NCI-H128 (cell line): ENCODE results near the gene ATXN2.

Experiments
- DNase-seq: peaks from one replicate; lab custom pipeline; 2025; ENCODE audit not compliant: unreplicated experiment; lab: John Stamatoyannopoulos, UW

Gene ATXN2

DNA sequence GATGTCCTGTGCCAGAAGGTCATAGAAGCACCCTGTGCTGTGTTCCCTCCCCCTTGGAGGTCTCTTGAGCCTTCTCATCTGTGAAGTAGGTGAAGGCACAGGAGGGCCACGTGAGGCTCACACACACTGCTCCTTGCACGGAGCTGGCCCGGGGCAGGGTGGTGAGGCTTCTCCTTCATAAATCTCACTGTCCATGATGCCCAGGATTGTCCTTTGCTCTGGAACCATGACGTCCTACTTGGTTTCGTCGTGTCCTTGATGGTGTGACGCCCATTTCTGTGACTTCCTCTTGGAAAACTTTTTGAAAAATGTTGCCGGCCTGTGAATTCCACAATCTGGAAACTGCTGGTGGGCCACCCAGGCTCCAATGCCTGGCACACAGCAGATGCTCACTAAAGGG, 159.0 kb downstream of the ATXN2 start:
- no peak for DNase-seq

DNA sequence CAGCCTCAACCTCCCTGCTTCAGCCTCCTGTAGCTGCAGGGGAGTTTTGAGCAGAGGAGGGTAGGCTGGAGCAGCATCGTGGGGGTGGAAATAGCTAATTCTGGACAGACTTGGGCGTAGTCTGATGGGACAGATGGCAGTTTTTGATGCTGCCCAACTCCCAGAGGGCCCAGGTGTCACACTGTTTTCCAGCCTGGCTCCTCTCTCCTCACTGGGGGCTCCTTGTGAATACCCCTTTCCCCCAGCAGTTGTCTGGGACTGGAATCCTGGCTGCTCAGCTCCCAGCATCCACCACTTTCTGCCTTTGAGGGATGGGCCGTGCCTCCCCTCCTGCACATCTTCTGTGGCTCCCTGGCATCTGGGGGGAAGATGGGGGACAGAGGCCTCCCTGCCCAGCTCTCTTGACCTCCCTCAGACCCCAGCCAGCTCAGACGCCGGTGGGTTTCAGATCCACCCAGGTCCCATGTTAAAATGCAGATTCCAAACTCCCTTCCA, 159.4 kb downstream of the ATXN2 start:
- DNase-seq, result no peak

DNA sequence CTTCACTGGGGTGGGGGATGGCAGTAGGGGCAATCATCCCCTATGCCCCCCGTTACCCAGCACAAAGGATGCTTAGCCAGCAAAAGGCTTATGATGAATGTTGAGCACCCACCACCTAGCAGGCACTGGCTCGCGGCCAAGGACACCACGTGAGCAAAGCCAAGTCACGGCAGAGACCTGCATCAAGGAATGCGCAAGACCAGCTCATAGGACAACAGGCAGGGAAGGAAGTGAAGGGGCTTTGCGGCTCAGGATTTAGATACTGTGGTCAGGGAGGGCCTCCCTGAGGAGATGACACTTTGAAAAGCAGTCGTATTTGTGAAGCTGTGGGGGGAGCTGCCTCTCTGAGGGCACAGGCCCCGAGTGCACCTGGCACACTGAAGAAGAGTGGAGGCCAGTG, 160.6 kb downstream of the ATXN2 start:
- no peak for DNase-seq

DNA sequence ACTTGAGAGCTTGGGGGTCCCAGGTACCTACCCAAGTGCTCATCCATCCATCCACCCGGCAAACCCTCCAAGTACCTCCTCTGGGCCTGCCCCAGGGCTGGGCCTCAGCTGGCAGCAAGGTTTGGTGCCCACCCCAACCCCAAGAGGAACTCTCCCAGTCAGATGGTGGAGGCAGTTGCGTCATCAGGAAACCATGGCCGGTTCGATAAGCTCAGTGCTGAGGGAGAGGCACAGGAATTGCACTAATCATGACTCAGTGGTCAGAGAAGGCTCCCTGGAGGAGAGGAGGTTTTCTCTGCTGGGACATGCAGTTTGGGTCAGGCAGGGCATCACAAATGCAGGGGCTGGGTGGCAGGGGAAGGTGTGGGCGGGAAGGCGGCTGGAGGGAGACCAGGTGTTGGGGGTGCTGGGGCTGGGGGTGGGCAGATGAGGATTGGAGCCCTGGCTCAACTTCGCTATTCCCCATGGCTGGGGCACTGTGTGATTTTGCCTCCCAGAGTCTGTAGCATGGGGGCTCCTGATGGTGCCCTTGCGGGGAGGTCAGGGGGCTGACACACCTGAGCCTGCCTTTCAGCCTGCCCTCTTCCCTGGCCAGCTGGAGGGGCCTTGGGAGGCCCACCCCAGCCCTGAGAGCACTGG, 161.2 kb downstream of the ATXN2 start:
- DNase-seq, result no peak

DNA sequence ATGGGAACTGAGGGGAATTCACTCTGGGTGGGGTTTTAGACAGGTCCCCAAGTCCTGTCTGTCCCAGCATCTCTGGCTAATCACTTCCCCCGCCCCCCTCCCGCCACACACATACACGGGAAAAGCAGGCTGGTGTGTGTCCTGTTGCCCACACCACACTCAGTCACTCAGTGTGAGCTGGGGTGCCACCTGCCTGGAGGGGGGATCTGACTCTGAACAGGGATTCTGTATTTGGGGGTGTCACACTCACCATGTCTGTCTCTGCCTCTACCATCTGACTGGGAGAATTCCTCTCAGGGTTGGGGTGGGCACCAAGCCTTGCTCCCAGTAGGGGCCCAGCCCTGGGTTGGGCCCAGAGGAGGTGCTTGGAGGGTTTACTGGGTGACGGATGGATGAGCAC, 162.3 kb downstream of the ATXN2 start:
- no peak for DNase-seq

DNA sequence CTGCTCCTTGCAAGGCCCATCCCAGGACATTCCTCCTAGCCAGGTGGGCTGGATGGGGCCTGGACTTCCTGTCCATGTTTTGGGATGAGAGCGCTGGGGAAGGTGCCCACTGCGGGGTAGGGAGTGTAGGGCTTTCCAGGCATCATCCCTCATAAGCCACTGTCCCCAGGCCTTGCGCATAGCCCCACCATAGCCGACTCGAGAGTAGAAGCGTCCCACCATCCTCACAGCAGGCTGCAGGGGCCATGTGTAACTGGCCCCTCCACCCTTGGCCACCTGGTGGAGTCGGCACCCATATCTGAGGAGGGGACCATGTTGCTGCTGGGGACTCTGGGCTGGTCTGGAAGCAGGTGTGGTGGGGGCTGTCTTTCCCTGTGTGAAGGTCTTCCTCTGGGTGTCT, 162.8 kb downstream of the ATXN2 start:
- no peak for DNase-seq

DNA sequence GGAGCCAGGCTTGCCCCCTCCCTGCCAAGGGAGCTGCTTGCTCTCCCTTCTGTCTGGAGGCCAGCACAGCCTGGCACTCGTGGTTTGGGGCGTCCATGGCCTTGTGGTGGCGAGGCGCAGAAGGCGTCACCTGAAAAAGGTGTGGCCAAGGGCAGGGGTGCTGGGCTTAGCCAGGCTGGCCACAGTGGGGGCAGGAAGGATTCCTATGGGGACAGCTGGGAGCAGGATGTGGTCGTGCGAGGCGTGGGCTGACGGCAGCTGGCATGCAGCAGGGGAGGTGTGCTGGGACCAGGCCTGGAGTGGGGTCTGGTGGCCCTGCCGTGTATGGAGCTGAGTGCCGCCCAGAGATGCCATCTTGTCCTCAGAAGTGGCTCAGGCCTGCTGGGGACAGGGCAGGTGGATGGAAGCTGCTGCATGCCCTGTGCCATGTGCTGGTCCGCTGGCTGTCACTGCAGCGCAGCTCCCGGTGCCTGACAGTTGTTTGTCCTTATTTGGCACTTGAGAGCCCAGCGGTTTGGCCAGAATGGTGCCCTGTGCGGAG, 163.4 kb downstream of the ATXN2 start:
- DNase-seq, result no peak

DNA sequence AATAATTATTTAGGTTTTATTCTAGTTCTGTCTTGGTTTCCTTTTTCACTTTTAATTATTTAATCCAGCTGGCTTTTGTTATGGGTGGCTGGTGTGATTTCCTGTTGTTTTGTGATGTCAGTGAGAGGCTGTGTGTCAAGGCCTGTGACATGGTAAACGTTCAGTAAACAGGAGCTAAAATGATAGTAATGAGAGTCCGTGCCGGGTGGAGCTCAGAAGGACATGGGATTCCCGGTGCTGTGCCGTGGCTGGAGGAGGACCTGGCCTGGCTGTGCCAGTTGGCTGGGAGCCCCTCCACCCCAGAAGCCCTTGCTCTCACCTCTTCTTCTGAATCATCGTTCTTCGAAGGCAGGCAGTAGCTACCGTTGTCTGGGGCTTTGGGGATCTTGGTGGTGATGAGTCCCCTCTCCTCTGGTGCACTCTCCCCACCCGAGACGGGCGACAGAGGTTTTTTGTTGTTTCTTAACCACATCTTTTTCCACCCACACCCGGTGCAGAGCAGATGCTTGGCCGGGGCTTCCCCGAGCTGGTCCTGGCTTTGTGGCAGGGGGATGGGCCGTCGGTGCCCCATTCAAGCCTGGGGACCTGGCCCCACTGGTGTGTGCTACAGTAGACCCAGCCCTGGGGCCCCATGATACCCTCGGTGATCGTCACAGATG, 164.3 kb downstream of the ATXN2 start:
- no peak for DNase-seq

DNA sequence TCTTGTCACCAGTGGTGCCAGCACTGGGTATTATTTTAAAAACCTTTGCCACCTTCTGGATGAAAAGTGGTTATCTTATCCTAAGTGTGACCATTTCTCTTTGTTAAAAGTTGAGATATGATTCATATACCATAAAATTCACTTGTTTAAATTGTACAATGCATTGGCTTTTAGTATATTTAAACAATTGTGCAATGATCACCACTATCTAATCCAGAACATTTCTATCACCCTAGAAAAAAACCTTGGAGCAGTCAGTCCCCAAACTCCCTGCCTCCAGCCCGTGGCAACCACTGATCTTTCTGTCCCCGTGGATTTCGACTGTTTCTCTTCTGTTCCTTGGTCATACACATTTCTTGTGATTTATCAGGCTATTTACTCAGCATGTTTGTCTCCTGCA, 165.1 kb downstream of the ATXN2 start:
- no peak for DNase-seq

DNA sequence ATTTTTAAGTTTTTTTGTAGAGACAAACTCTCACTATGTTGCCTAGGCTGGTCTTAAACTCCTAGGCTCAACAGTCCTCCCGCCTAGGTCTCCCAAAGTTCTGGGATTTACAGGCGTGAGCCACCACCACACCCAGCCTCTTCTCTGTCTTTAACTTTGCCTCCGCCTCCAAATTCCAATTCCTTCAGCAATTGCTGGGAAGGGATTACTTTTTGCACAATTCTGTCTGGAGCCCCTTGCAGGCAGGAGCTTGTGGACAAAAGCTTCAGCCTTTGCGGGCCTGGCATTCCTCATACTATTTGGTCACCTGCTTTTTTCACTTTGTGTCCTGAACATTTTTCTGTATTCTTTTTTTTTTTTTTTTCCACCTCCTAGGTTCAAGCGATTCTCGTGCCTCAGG, 167.3 kb downstream of the ATXN2 start:
- DNase-seq, result no peak

DNA sequence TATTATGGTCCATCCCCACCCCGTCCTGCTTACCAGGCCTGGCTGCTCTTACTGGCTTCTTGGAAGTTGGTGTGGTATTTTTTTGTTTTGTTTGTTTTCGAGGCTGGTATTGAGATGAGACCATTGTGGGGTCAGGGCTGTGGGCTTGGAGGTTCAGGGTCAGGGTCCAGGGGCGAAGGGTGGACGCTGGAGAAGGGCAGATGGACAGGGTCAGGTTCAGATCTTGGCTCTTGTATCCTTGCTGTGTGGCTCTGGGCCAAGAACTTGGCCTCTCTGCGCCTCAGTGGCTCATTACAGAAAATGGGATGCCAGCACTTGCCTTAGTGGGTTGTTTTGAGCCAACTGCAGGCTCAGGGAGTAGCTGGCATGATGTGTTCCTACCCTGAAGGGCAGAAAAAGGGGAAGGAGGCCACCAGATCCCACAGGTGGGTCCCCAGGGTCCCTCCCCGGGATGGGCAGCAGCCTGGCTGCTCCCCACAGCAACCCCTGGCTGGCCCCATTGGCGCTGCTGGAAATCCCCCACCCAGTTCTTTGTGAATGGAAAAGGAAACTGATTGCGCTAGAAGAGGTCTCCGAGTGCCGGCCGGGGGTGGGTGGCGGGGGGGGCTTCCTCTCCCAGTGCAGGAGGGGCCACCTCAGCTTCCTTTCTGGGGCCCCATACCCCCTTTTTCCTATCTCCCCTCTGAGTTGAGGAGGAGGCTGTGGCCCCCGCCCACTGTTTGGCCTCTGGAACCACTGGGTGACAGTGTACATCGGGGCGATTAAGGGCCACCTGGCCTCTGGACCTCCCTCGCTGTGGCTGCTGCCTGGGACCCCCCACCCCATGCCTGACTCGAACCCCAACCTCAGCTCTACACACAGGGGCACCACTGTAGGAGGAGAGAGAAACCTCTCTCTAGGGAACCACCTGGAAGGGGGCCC, 168.4 kb downstream of the ATXN2 start:
- DNase-seq, result no peak

DNA sequence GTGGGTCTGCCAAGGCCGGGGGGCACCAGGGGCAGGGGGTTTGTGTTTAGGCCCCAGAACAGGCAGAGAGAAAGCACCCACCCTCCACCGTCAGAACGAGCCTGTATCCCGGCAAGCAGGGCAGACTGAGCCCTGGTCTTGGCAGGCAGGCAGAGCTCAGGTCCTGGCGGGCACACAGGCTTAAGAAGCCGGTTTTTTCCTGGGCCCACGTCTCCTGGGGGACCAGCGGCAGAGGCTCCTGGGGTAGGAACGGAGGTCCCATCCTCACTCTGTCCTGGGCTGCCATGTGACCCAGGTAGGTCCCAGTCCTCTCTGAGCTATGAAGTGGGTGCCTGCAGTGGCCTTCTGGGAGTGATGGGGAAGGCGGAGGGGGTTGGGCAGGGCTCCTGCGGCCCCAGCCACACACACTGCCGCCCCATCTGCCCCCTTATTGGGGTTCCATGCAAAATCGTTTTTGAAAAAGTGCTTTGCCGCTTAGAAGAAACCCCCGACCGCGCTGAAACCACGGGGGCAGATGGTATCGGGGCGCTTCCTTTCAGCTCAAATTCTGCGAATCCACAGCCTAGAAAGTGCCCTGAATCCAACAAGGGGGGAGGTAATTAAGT, 169.2 kb downstream of the ATXN2 start:
- no peak for DNase-seq

DNA sequence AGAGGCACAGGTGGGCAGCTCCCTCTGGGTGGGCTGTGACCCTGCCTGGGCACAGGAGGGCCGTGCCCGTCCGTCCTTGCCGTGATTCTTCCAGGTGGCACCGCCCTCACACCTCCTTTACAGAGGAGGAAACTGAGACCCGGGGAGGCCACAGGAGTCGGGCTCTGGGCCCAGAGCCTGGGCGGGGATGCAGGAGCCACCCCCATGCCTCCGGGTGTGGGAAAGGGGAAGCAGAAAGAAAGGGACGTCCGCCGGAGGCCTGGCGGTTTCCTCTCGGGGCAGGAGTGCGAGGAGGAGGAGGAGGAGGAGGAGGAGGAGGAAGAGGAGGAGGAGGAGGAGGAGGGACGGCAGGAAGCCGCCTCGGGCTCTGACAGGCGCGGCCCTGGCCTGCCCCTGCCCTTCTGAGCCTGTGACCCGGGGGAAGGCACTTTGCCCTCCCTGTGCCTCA, 170.4 kb downstream of the ATXN2 start:
- no peak for DNase-seq

DNA sequence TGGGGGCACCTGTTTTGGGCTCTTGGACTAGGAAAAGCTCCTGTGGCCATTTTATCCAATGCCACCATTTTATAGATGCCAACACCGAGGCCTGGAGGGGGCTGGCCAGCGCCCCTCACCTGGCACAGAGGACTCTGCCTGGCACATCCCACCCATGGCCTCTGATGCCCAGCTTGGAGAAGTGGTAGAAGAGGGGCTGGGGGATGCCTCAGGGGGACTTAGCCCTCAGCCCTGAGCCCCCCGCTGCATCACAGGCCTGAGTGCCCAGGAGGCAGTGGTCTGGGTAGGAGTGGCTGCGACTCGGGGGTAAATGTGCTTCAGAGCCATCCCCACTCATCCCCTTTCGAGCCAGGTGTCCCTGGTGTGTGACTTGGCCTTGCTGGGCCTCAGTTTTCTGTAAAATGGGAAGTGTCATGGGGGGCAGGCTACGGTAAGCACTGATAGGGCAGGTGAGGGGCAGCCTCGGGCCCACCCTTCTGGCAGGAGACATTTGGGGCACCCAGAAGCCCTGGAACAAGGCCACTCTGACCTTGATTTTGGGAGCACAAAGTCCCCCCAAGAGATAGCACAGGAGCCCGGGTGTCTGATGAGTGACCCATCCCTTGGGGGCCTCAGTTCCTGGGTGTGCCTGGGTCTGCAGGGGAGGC, 170.9 kb downstream of the ATXN2 start:
- DNase-seq, result no peak

DNA sequence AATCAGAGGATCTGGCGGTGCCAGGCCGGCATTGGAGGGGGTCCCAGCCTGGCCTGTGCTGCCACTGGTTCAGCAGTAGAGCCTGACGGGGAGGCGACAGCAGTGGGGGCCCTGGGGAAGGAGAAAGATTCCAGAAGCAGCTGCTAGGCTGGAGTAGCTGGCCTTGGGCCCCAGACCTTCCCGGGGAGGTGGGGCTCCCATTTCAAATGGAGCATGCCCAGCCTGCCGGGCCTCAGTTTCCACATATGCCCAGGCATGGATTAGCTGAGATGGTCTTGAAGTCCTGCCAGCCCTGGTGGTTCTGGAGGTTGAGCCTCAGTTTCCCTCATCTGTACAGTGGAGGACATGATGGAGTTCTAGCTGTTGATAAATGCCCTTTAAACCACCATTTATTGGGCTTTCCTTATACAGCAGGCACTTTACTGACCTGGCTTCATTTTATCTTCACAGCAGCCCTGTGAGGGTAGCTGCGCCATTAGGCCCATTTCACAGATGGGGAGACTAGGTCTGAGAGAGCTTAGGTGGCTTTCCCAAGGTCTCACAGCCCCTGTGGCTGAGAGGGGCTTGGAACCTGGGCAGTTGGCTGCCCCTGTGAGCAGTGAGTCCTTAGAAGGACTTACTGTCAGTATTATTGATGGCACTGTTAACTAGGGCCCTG, 171.6 kb downstream of the ATXN2 start:
- DNase-seq, result no peak

DNA sequence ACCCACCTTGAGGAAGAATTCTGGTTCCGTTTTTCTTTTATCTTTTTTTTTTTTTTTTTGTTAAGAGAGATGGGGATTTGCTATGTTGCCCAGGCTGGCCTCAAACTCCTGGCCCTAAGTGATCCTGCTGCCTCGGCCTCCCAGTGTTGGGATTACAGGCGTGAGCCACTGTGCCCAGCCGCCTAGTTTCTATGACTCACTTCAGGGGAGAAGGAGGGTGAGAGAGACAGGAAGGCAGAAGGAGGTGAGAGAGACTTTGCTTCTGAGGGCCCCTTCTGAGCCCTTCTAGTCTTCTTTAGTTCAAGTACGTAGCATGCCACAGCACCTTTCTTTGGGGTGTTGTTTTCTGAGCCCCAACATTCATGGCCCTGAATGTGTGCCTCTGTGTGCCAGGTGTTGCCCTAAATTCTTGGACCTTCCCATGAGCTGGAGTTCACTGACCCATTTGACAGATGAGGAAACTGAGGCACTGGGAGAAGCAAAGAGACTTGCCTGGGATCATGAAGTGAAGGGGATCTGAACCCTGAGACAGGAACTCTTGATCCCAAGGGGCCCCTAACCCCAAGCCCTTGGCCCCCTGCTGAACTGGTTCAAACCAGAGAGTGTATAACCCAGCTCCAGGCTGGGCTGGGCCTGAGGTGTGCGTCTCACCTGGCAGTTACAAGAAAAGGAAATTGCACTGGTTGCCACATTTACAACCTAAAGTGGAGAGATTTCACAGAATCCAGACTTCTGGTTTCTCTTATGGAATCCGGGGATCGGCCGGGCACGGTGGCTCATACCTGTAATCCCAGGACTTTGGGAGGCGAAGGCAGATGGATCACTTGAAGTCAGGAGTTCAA, 172.6 kb downstream of the ATXN2 start:
- no peak for DNase-seq

DNA sequence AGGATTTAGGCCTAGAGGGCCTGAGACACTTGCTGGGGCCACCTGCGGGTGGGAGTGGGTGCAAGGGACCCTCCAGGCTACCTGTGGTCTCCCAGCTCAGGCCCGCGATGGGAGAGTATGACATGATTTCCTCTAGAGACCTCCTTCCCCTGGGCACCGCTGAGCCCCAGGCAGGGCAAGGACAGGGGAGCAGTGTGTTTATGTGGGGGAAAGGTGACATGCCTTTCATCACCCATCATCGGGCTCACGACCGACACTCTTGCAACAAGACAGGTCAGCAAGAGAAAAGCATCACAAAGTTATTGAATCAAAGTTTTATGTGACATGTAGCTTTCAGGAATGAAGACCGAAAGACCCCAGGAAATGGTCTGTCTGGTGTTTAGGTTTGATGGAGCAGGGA, 173.5 kb downstream of the ATXN2 start:
- DNase-seq, result no peak

DNA sequence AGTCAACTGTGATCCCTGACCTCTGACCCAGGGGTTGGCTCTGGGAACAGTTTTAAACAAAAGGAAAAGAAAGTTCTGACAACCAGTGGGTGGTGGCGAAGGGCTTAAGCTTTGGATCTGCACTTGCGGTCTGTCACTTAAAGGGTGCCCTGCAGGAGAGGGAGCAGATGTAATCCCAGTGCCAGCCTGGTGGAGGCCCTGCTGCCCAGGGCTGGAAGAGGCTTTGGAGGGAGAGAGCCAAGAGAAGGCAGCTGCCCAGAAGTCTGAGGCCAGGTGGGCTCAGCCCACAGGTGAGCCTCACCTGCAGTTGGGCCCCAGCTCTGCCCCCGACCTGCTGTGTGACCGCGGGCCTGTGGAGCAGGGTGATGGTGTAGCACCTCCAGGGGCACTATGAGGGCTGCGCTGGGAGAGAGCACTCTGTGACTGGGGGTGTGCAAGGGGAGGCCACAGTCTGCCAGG, 174.3 kb downstream of the ATXN2 start:
- no peak for DNase-seq

DNA sequence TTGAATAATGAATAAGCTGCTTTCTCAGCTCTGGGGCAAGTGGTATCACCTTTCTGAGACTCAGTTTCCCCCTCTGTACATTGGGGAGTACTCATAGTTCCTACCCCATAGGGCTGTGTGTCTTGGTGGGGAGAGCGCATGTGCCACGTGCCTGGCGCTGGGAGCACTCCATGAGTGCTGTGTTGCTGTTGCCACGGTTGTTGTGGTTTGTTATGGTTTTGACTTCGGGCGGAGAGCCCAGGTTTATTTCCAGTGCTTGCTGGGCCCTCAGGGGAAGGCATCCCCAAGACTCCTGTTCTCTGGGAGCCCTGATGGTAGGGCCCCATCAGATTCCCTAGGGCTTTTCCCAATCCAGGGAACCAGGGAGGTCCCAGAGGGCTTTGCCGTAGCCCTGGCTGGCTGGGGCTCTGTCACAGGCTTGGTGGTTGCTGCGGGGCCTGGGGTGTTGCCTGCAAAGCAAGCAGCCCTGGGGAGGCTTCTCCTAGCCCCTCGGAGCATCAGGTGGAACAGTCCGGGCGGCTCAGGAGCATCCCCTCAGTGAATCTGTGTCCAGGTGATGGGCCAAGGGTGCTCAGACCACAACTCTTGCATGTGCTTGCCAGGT, 174.8 kb downstream of the ATXN2 start:
- no peak for DNase-seq
